Measurements from ENCODE around the gene SYNPO2. TPM values are rescaled to one million over a fixed set of nuclear protein-coding genes. Genes with fewer than 3 reads are reported as not detected.

The SYNPO2 gene
- total RNA-seq, 1 experiment from 2014 or later, result 0.61 TPM

GRCh38 chr4:118879409-118879808, 9.2 kb upstream of the SYNPO2 start:
- Mint-ChIP-seq H3K4me1 (ENCODE audit: insufficient read depth, unreplicated experiment) (peaks cover 8% of the 10 kb centered on the region), H3K36me3 (ENCODE audit: insufficient read depth, unreplicated experiment) (no peaks in the 10 kb centered on the region), H3K27ac (ENCODE audit: low read depth, unreplicated experiment) (no peak overlapping the region), H3K9me3 (ENCODE audit: unreplicated experiment) (peaks cover 6% of the 10 kb centered on the region), H3K27me3 (ENCODE audit: insufficient read depth, unreplicated experiment) (peaks cover 15% of the 10 kb centered on the region), H3K4me3 (ENCODE audit: unreplicated experiment) (no peak overlapping the region)
- no peak for DNase-seq (ENCODE audit: unreplicated experiment)
- ChIA-PET CTCF (interaction anchor here (0.8 to 2.1 kb wide), 6 partner anchors 10 to 108 kb away, joined by 3 to 9 read pairs (median 4); partner anchors contain the start of gene SYNPO2), POLR2A (interaction anchor here (1.1 kb wide), 1 partner anchor 92 kb away, joined by 3 read pairs; no protein-coding TSS in a partner anchor)
- no peak for TF ChIP-seq CTCF (IDR thresholded peaks at IDR 0.05; ENCODE audit: unreplicated experiment)
- no TSS peak for BruUV-seq (replicated peaks)
- intact Hi-C loops (cut with micrococcal nuclease), result no loop called here

- H3K4me1 Mint-ChIP-seq (ENCODE audit: insufficient read depth, unreplicated experiment), result peaks cover 8% of the 10 kb centered on the region
- POLR2A ChIA-PET, result no interaction called here
- intact Hi-C loops (cut with micrococcal nuclease), result loop anchor here (10.0 kb wide), 1 partner anchor 197 kb away; the partner anchor contains the start of gene METTL14
- CTCF ChIA-PET, result interaction anchor here (0.5 to 2.8 kb wide), 3 partner anchors 16 to 110 kb away, joined by 3 to 19 read pairs (median 3); no protein-coding TSS in a partner anchor
- no peaks in the 10 kb centered on the region for H3K36me3 Mint-ChIP-seq (ENCODE audit: insufficient read depth, unreplicated experiment)
- TF ChIP-seq CTCF (IDR thresholded peaks at IDR 0.05; ENCODE audit: unreplicated experiment), result no peak
- no peak for DNase-seq (ENCODE audit: unreplicated experiment)
- peaks cover 5% of the 10 kb centered on the region for H3K27me3 Mint-ChIP-seq (ENCODE audit: insufficient read depth, unreplicated experiment)
- H3K27ac Mint-ChIP-seq (ENCODE audit: low read depth, unreplicated experiment), result no peak overlapping the region
- H3K4me3 Mint-ChIP-seq (ENCODE audit: unreplicated experiment), result no peak overlapping the region
- H3K9me3 Mint-ChIP-seq (ENCODE audit: unreplicated experiment), result peaks cover 6% of the 10 kb centered on the region
- no TSS peak for BruUV-seq (replicated peaks)
Measured at GRCh38 chr4:118881512-118882146, 7.0 kb upstream of the SYNPO2 start.

- Mint-ChIP-seq H3K4me1 (ENCODE audit: insufficient read depth, unreplicated experiment) (peaks cover 11% of the 10 kb centered on the region), H3K27ac (ENCODE audit: low read depth, unreplicated experiment) (no peak overlapping the region), H3K27me3 (ENCODE audit: insufficient read depth, unreplicated experiment) (no peaks in the 10 kb centered on the region), H3K4me3 (ENCODE audit: unreplicated experiment) (no peak overlapping the region), H3K9me3 (ENCODE audit: unreplicated experiment) (peaks cover 3% of the 10 kb centered on the region), H3K36me3 (ENCODE audit: insufficient read depth, unreplicated experiment) (no peaks in the 10 kb centered on the region)
- no peak for DNase-seq (ENCODE audit: unreplicated experiment)
- ChIA-PET CTCF (interaction anchor here (0.6 to 2.8 kb wide), 12 partner anchors 12 to 743 kb away, joined by 3 to 19 read pairs (median 3); no protein-coding TSS in a partner anchor), POLR2A (interaction anchor here (1.6 kb wide), 1 partner anchor 10 kb away, joined by 4 read pairs; no protein-coding TSS in a partner anchor)
- BruUV-seq (replicated peaks), result no TSS peak
- intact Hi-C loops (cut with micrococcal nuclease), result loop anchor here (10.0 kb wide), 1 partner anchor 199 kb away; the partner anchor contains the start of gene METTL14
- no peak for TF ChIP-seq CTCF (IDR thresholded peaks at IDR 0.05; ENCODE audit: unreplicated experiment)
Measured at GRCh38 chr4:118883861-118884260, 4.8 kb upstream of the SYNPO2 start.

- POLR2A ChIA-PET, result interaction anchor here (1.6 kb wide), 1 partner anchor 11 kb away, joined by 4 read pairs; no protein-coding TSS in a partner anchor
- no peak overlapping the region for H3K4me3 Mint-ChIP-seq (ENCODE audit: unreplicated experiment)
- H3K4me1 Mint-ChIP-seq (ENCODE audit: insufficient read depth, unreplicated experiment), result peaks cover 16% of the 10 kb centered on the region
- no peaks in the 10 kb centered on the region for H3K27me3 Mint-ChIP-seq (ENCODE audit: insufficient read depth, unreplicated experiment)
- no peaks in the 10 kb centered on the region for H3K9me3 Mint-ChIP-seq (ENCODE audit: unreplicated experiment)
- no peak overlapping the region for H3K27ac Mint-ChIP-seq (ENCODE audit: low read depth, unreplicated experiment)
- no peak for DNase-seq (ENCODE audit: unreplicated experiment)
- CTCF ChIA-PET, result interaction anchor here (0.8 to 2.8 kb wide), 5 partner anchors 12 to 113 kb away, joined by 3 to 19 read pairs (median 3); no protein-coding TSS in a partner anchor
- H3K36me3 Mint-ChIP-seq (ENCODE audit: insufficient read depth, unreplicated experiment), result no peaks in the 10 kb centered on the region
- no peak for TF ChIP-seq CTCF (IDR thresholded peaks at IDR 0.05; ENCODE audit: unreplicated experiment)
- BruUV-seq (replicated peaks), result no TSS peak
- intact Hi-C loops (cut with micrococcal nuclease), result loop anchor here (10.0 kb wide), 1 partner anchor 200 kb away; the partner anchor contains the start of gene METTL14
Measured at GRCh38 chr4:118884716-118885115, 3.9 kb upstream of the SYNPO2 start.

Data from MCF 10A (cell line).